HepG2 (cell line): ENCODE data around the gene TTC28. TPM values are rescaled to one million over a fixed set of nuclear protein-coding genes. Genes with fewer than 3 reads are reported as not detected.

ENCODE experiments used
- IRF9 ChIP-seq: sonication (generic); formaldehyde crosslinking; IDR thresholded peaks from 2 replicates; pipeline ENCODE4 v1.8.0; 2022; ENCODE audit warnings: missing genetic modification reagents, mild to moderate bottlenecking, borderline replicate concordance
- KDM5B ChIP-seq: sonication (generic); formaldehyde crosslinking; IDR thresholded peaks from 2 replicates; pipeline ENCODE4 v1.4.0; 2020; ENCODE audit warnings: missing genetic modification reagents, mild to moderate bottlenecking, borderline replicate concordance
- POGK ChIP-seq: sonication (generic); formaldehyde crosslinking; conservative IDR thresholded peaks from 2 replicates; pipeline ENCODE4 v1.8.0; 2022; ENCODE audit warnings: mild to moderate bottlenecking, moderate library complexity, missing genetic modification reagents
- TMF1 ChIP-seq: sonication (generic); formaldehyde crosslinking; IDR thresholded peaks from 2 replicates; pipeline ENCODE4 v1.8.1; 2022; ENCODE audit warnings: low read depth, missing genetic modification reagents
- ZBTB26 ChIP-seq: IDR thresholded peaks from 2 replicates; pipeline ENCODE4 v1.6.1; 2016; ENCODE audit warnings: missing compliant biosample characterization, missing genetic modification reagents, borderline replicate concordance
- ZFP91 ChIP-seq: sonication (generic); formaldehyde crosslinking; IDR thresholded peaks from 2 replicates; pipeline ENCODE4 v1.9.0; 2022; ENCODE audit warnings: missing genetic modification reagents, mild to moderate bottlenecking, borderline replicate concordance
- ZGPAT ChIP-seq: IDR thresholded peaks from 2 replicates; pipeline ENCODE4 v1.6.1; 2016; ENCODE audit warnings: mild to moderate bottlenecking
- ZNF280D ChIP-seq: sonication (generic); formaldehyde crosslinking; IDR thresholded peaks from 2 replicates; pipeline ENCODE4 v1.5.1; 2020; ENCODE audit warnings: mild to moderate bottlenecking, missing genetic modification reagents
- ZNF333 ChIP-seq: sonication (generic); formaldehyde crosslinking; IDR thresholded peaks from 2 replicates; pipeline ENCODE4 v1.4.0; 2020; ENCODE audit warnings: mild to moderate bottlenecking, missing genetic modification reagents, borderline replicate concordance
- ZNF580 ChIP-seq: IDR thresholded peaks from 2 replicates; pipeline ENCODE4 v1.6.1; 2016; ENCODE audit warnings: low read depth, borderline replicate concordance
- ZNF704 ChIP-seq: sonication (generic); formaldehyde crosslinking; IDR thresholded peaks from 2 replicates; pipeline ENCODE4 v1.8.1; 2023; ENCODE audit warnings: mild to moderate bottlenecking, inconsistent platforms, moderate library complexity, missing genetic modification reagents, borderline replicate concordance
- polyA plus RNA-seq, 8 experiments: library from polyadenylated mRNA; depleted of rRNA in 3 of 8; stranded (reverse) in 7 of 8; unstranded in 1 of 8; fragments of >200 nt; fragmentation: Illumina TruSeq in 4 of 8; extraction: Trizol in 4 of 8; gene quantifications; 2 replicates each; pipeline versions ENCODE4 v1.2.1 to v1.2.3, GENCODE V29; 2011 to 2016; ENCODE audit warnings: low read depth in 4 of 8, missing spikeins in 1 of 8, mixed read lengths in 1 of 8; ENCODE audit not compliant: insufficient read depth in 1 of 8
- total RNA-seq, 5 experiments: library from RNA; depleted of rRNA; stranded (reverse); fragments of >200 nt; fragmentation: Illumina TruSeq; extraction: Trizol; gene quantifications; 2 replicates each; pipeline ENCODE4 v1.2.3, GENCODE V29; 2016; ENCODE audit warnings: low read depth in 1 of 5

The TTC28 gene
- total and polyA plus RNA-seq, 2 of the 13 experiments (the other 11 are each of a cell fraction or from before 2014, with no cell fraction given), result 4.2 to 13.1 TPM

GRCh38 chr22:28679611-28680287 lies at the start of gene TTC28 (continued):
- peak; percentile 51; the same call in 1 of the 2 replicates for TF ChIP-seq ZFP91
- peak; percentile 95 for TF ChIP-seq POGK (CRISPR knock-in tag)
- TF ChIP-seq TMF1, result peak; percentile 84; the same call in 1 of the 2 replicates
- peak; percentile 60; the same call in 1 of the 2 replicates for TF ChIP-seq ZNF580 (CRISPR knock-in tag)
- TF ChIP-seq IRF9 (CRISPR knock-in tag), result peak; percentile 69; the same call in 1 of the 2 replicates
- 0 out of 2 replicates have a peak, but pooled peaks have one; percentile 42 for TF ChIP-seq ZNF704 (CRISPR knock-in tag)
- TF ChIP-seq ZBTB26 (CRISPR knock-in tag), result 0 out of 2 replicates have a peak, but pooled peaks have one; percentile 23
- TF ChIP-seq ZGPAT, result peak; percentile 38; the same call in 1 of the 2 replicates
- TF ChIP-seq KDM5B (CRISPR knock-in tag), result peak; percentile 75
- peak; percentile 70; the same call in 1 of the 2 replicates for TF ChIP-seq ZNF280D (CRISPR knock-in tag)
- TF ChIP-seq ZNF333 (CRISPR knock-in tag), result peak; percentile 58; the same call in 1 of the 2 replicates
